Hepatocyte (in vitro differentiated cells): ENCODE data around the gene PARP12.

Experiments used
- CTCF ChIP-seq: fragments of 200-600 bp; sonication (generic); IDR thresholded peaks from 2 replicates; pipeline ENCODE4 v1.5.1; 2016; ENCODE audit warnings: antibody characterized with exemption, mild to moderate bottlenecking; ENCODE audit not compliant: poor library complexity
- EZH2 ChIP-seq: fragments of 200-600 bp; sonication (generic); IDR thresholded peaks from 2 replicates; pipeline ENCODE4 v1.6.1; 2016; ENCODE audit warnings: antibody characterized with exemption, mild to moderate bottlenecking, borderline replicate concordance

GRCh38 chr7:140059273-140060242 lies 3.2 kb downstream of the PARP12 start:
- TF ChIP-seq CTCF, result no peak
- TF ChIP-seq EZH2, result no peak
